Activated CD4-positive, CD25-positive, alpha-beta regulatory T cell treated with anti-CD3 and anti-CD28 coated beads, Interleukin-2, amount 50 U/mL, for 16 hours (primary cell): ENCODE results near the gene CDX1.

Experiments used
- DNase-seq: peaks from one replicate; pipeline ENCODE4 v3.0.0-alpha.2; 2020; ENCODE audit warnings: low read depth, low spot score

The CDX1 gene

DNA sequence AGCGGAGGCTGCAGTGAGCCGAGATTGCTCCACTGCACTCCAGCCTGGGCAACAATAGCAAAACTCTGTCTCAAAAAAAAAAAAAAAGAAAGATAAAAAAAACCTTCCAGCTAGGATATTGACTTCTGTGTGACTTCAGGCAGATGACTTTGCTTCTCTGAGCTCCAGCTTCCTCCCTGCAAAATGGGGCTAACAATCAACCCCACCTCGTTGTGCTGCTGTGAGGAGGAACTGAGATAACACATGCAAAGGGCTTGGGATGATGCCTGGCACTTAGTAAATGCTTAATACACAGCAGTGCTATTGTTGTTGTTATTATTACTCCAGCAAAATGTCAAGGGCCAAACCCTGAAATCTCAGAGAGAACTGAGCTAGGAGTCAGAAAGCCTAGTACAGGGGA lies 3.5 kb upstream of the CDX1 start:
- DNase-seq = no peak

DNA sequence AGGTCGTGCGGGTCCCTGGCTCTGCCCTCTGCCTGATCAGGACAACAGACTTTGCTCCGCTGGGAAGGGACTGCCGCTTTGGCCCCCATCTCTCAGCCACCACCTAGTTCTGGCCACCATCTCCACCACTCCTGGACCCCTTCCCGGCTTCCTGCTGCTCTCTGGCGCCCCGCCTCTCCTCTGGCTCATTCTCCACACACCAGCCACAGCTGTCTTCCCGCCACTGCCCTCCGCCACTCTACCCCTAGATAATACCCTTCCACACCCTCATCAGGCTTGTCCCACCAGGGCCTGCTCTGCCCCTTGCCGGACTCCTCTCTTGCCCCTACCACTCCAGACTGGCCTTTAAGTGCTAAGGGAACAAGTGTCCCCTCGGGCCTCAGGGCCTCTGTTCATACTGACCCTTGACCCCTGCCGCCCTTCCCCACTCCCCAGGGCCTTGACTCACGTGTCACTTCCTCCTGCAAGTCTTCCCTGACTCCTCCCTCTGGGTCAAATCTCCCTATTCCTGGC lies 3.0 kb upstream of the CDX1 start:
- DNase-seq = no peak

DNA sequence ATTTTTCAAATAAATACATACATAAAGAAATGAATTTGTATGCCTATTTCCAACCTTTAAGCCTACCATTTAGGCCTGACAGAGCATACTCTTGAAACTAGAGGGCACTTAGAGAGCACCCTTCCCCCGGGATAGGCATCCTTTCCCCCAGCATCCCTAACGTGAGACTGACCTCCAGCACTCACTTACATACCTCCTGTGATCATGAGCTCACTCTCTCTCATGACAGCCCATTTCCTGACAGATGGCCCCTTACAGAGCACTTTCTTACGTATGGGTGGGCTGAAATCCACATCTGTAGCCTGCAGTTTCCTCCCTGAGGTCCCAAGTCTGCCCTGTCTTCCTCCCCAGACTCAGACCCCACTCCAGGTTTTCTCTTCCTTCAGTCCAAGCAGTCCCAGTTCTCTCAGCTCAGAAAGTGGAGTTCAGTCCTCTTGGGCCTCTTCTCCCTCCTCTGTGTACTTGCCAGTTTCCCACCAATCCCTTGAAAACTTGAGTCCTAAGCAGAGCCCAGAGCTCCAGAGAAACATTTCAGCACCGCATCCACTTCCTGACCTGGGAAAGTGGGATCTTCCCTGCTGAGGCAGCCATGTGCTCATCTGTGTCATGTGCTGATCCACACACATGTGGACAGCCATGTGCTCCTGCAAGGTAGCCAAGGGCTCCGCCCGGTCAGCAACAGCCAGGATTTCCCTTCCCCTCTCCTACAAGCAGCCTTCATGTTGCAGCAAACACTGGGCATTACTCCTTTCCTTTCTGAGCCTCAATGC lies 2.2 kb upstream of the CDX1 start:
- no peak for DNase-seq

DNA sequence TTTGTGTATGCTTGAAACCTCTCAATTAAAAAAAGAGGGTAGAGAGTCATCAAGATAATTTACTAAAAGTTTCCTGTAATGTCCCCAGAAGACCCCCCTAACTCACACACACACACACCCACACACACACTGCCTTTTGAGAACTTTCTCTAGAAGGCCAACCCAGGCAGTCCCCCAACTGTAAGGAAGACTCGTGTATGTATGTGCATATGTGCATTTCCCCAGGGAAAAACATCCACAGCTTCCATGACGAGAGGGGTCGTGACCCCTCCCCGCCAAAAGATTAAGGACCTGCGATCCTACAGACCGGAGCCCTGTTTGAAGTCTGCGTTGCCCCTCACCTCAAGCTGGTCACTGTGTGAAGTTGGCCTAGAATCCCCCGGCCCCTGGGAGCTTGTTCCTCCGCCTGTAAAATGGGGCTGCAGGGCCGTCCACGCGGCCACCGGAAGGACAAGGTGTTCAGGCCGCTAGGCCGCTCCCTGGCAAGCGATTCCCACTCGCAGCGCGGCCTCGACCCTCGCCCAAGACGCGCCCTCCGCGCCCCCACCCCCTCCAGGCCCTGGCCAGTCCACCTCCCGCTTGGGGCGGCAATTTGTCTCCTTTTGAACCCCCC lies 435 bp upstream of the CDX1 start:
- DNase-seq = no peak

DNA sequence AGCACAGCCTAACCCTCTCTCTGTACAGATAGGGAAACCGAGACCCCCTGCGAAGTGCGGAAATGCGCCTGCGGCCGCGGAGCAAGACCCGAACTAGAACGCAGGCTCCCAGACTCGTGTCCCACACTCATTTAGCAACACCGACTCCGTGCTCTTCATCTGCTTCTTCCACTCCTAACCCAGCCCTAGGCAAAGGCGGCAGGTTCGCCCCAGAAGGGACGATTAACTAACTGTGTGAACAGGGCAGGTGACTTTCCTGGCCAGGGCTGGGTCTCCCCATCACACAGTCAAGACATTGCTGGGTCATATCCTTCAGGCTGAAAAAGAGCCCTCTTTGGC lies 903 bp downstream of the CDX1 start:
- no peak for DNase-seq

DNA sequence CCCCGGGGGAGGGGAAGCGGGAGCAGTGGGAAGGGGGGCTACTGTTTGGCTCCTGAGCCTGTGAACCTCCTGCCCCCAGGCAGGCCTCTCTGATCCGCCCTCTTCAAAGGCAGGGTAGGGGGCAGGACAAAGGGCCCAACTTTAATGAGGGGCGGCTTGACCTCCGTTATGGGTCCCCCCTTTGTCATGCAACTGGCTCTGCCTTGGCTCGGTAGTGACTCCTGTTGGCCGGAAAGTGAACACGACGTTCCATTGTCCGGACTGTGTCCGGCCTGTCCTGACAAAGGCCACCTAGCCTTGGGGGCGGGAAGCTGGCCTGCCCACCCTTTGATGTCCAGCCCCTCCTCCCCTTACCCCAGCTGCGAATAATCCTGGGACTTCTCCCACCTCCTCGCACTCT lies 1.3 kb downstream of the CDX1 start:
- no peak for DNase-seq

DNA sequence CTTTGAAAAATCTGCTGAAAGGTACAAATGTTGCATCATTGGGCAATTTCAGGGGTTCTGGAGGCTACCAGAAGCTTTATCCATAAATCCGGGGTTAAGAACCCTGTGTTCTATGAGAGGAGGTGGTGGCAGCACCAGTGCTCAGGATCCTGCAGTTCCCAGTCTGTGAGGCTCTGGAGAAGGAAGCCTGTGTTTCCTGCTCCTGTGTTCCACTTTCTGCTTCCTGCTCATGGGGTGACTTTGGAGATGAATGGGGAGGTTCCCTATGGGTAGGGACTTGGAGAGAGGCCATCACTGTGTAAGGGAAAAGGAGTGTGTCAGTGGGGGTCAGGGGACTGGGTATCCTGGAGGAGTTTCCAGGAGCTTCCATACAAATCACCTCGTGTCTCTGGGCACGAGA lies 2.3 kb downstream of the CDX1 start:
- no peak for DNase-seq

DNA sequence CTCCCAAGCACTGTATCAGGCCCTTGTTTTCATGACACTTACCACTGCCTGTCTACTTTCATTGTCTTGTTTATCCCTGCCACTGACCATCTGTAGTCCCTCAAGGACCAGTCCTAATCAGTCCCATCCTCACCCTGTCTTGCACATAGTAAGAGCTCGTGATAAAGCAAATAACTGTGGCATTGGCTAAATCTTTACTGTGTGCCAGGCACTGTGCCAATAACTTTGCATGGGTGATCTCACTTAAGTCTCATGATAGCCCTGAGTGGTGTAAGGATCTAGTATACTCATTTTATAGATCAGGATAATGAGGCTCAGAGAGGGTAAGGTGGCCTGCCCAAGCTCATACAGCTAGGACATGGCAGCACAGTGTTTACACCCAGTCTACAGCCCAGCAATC lies 5.6 kb downstream of the CDX1 start:
- DNase-seq = no peak

DNA sequence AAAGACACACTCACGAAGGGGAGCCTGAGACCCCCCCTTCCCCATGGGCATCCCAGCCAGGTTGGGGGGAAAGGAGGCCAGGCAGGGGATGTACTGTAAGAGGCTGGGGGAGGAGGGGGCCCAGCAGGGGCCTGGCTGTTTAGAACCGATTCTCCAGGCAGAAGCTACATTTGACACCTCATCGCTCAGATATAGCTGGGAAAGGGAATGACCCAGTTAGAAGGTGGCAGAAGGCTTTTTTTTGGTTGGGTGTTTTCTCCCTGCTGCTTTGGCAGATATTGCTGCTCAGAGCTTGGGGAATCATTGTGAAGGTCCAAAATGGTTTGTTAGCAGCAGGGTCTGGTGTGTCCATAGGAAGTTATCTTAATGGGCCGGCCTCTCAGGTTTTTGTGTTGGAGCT lies 6.0 kb downstream of the CDX1 start:
- no peak for DNase-seq

DNA sequence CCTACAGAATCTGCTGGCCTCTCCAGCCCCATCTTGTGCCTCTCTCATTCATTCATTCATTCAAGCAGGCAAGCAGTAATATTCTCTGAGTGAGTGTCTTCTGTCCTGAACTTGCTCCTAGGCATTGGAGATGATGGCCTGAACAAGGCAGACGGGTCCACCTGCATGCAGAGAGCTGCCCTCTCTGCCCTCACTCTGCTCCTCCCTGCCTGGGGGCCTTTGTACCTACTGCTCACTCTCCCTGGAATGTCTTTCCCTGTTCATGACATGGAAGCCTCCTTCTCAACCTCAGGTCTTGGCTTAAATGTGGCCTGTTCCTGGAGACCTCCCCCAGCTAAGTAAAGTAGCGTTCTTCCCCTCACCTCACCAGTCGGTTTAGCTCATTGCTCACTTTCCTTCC lies 6.6 kb downstream of the CDX1 start:
- DNase-seq = no peak

DNA sequence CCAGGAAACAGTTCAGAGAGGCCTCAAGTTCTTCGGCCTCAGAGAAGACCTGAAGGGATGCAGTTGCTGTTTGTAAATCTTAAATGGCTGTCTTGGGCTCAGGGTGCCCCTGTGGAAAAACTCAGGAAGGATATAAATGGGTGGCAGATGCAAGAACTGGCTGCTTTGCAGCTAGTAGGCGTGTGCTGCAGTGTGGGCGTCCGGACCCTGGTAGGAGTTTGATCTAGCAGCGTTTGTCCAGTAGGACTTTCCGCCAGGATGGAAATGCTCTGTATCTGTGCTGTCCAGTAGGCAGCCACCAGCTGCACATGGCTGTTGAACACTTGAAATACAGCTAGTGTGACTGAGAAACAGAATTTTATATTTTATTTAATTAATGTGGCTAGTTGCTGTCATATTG lies 7.7 kb downstream of the CDX1 start:
- no peak for DNase-seq

DNA sequence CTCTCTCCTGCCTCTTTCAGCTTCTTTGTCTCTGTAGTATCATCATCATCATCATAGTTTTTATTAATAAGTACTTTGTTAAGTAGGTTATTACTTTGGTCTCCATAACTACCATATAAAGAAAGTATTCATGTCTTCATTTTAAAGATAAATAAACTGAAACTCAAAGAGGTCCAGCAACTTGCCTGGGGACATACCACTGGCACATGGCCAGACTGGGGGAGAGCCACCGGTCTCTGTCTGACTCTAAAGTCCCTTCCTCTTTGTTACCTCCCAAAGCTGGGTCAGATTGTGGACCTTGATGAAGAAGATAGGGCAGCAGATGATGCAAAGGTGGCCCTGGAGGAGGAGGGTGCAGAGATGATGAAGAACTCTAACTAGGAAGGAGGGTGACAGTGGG lies 8.5 kb downstream of the CDX1 start:
- DNase-seq = no peak

DNA sequence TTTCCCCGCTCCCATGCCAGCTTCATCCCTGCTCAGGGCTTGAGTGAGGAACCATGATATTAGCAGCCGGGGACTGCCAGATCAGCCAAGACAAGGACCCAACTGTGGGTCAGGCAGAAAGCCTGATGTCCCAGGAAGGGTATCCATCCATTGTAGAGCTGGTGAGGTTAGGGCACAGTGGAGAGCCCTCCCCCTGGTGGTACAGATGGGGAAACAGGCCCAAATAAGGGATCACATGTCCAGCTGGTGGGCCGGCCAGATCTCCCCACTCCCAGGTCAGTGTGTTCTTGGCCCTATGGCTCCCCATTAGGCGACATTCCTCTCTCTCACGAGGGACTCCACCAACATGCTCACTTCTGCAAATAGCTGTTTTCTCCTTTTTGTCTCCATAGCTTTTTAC lies 9.0 kb downstream of the CDX1 start:
- no peak for DNase-seq

DNA sequence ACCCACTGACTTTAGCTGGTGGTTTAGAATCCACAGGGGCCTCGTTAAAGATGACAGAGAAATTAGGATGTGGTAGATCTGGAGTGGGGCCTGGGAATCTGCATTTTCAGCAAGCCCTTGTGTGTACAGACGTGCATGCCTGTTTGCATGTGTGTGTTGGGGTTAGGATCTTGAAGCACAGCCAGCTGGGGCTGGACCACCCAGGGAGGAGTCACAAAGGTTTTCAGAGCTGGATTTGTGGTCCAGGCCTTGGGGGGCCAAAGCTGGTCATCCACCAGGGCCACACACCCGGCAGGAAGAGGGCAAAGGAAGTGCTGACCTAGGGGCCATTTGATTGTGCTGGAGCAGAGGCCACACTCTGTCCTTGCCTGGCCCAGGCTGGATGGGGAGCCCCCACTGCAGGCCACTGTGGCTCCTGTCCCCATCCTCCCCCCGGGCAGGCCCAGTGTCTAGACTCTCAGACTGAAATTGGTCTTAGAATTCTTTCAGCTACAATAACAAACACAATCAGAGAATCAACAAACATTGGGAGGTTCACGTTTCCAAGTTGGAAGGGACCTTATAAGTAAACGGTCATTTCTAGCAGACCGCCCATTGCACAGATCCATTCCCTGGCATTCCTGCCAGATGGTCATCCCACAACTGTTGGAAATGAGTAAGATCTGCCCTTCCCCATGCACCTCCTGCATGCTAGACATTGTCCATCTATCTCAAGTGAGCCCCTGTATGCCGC lies 10.3 kb downstream of the CDX1 start:
- no peak for DNase-seq

DNA sequence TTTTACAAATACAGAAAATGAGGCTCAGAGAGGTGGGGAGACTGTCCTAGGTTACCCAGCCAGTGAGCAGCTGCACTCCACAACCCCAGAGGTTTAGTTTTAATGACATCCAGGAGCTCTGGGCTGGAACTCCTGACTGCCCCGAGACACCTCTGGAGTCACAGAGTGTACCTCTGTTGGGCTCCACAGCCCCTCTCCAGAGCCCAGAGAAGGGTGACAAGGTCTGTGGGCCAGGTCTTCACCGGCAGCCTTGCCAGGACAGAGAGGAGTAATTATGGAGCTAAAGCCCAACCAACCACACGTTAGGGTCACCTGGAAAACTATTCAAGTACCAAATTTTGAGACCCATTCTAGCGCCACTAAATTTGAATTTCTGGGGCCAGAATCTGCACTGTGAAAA lies 11.1 kb downstream of the CDX1 start:
- DNase-seq = no peak

DNA sequence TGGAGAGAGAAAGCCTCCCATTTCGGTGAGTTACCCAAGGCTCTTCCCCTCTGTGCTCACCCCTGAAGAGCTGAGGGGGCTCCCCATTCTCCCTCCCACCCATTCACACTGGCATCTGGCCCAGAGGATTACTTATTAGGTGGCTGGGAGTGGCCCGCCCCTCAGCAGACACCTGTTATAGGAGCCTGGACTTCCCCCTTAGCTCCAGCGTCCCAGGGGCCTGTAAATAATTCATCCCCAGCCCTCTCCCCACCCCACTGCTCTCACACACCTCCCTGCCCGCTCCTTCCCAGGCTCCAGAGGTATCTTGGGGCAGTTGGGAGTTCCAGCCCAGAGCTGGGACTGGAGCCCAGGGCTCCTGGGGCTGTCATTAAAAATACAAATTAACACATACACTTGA lies 11.7 kb downstream of the CDX1 start:
- DNase-seq = no peak

DNA sequence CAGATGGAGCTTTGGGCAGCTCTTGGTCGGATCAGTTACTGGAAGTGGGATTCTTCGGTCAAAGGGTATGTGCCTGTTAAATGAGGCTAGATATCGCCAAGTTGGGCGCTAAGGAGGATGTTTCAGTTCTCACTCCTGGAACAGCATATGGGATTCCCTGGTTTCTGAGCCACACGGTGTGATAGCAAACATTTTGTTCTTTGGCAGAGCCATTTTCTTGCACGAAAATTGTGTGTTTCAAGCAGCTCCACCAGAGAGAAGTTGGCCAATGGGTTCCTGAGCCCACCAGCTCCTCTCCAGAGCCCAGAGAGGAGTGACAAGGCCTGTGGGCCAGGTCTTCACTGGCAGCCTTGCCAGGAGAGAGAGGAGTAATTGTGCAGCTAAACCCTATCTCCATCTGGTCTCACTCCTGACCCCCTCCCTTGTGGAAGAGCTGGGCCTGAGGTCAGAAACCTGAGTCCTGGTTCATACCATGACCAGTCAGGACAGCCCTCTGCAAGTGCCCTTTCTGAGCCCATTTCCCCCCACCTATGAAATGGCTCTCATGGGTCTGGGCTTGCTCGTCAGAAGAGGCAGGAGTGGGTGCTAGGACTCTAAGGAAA lies 12.5 kb downstream of the CDX1 start:
- no peak for DNase-seq

DNA sequence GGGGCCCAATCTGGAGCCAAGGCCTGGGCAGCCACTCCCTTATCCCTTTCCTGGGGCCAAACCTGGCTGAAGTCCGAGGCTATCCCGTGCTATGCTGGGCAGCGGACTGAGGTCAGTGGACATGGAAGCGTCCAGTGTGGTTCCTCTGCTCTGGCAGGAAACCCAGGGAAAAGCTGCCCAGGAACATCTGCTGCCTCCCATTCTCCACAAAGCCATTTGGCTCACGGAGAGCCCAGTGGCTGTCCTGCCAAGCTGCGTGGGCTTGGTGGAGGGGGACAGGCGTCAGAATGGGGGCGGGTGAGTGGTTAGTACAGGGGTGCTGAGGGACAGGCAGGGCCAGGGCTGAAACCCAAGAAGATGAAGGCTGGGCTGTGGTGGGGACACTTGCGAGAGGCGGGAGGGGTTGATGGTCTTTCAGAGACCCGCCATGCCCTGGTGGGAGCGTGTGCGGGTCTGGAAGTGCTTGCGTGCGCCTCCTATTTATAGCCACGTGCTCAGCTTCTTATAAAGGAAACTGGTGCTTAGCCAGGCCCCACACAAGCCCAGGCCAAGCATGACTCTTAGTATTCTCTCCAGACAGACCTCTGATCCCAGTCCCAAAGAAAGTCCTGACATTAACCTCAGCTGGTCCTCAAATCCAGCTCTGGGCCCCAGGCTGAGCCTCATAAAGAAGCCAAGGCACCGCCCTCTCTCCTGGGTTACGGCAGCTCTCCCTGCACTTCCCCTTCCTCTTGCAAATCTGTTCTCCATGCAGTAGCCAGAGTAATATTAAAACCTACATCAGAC lies 13.9 kb downstream of the CDX1 start:
- DNase-seq = no peak

DNA sequence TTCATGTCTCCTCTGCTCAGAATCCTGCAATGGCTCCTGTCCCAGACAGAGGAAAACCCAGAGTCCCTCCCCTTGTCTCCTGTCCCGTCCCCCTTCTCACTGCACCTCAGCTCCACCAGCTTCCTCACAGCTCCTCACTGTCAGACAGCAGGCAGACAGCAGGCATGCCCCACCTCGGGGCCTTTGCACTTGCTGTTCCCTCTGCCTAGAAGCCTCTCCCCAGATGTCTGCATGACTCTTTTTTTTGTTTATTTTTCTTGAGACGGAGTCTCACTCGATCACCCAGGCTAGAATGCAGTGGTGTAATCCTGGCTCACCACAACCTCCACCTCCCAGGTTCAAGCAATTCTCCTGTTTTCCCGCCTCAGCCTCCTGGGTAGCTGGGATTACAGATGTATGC lies 14.4 kb downstream of the CDX1 start:
- DNase-seq = no peak

DNA sequence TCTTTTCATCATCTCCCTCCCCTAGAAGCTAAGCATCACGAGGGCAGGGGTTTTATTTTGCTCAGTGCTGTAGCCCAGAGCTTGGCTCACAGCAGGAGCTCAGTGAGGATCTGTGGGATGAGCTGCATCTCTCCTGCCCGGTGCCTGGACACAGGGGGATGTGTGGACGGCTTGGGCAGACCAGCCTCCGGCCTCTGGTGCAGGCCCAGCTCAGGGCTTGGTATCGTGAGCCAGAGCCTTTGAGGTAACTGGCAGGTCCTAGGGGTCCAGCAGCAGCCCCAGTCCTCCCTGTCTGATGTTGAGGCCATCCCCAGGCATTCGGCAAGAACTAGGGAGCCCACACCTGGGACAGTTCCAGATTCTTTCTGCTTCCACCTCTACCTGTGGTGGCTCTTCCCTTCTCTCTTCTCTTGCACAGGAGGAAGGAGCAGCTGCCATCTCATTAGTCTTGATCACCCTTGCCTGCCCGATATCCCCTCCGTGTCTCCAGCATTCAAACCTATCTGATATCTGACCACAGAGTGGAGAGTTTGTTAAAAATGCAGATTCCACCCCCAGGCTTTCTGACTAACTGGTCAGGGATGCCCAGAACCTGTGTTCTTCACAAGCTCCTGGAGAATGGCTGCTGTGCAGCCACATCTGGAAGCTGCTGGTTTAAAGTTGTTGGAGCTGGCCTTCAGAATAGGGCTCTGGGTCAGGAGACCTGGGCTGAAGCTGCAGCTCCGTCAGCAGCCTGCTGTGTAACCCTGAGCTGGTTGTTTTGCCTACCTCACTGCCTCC lies 15.4 kb downstream of the CDX1 start:
- DNase-seq = no peak

DNA sequence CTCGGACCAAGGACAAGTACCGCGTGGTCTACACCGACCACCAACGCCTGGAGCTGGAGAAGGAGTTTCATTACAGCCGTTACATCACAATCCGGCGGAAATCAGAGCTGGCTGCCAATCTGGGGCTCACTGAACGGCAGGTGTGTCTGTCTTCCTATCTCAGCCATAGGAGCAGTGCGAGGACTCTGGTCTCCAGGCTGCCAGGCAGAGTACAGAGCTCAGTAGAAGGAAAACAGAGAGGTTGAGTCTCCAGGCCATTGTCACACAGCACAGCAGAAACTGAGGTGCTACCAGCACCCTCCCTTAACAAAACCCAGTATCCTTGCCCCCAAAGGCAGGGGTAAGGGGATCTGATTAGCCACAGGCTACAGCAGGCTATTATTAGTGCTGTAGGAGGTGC lies 16.2 kb downstream of the CDX1 start:
- no peak for DNase-seq
